Ectodermal cell (in vitro differentiated cells): ENCODE results near the gene VPS36. TPM values are rescaled to one million over a fixed set of nuclear protein-coding genes. Genes with fewer than 3 reads are reported as not detected.
"Not testable (repeated sequence)": the region's sequence is repeated elsewhere in the genome, so short reads cannot be mapped to it uniquely, and the experiment has no call there.

ENCODE experiments used
- H3K27ac ChIP-seq: 2 replicates; pipeline ENCODE4 v1.7.0; 2013; ENCODE audit warnings: mild to moderate bottlenecking, low read depth, low read length; ENCODE audit not compliant: insufficient read depth, poor library complexity, severe bottlenecking
- H3K27me3 ChIP-seq: 2 replicates; pipeline ENCODE4 v1.7.0; 2013; ENCODE audit warnings: mild to moderate bottlenecking, low read length; ENCODE audit not compliant: insufficient read depth, control insufficient read depth, poor library complexity, severe bottlenecking
- H3K36me3 ChIP-seq: one replicate; pipeline ENCODE4 v1.7.0; 2013; ENCODE audit warnings: low read length; ENCODE audit not compliant: control insufficient read depth, insufficient read depth
- H3K4me1 ChIP-seq: one replicate; pipeline ENCODE4 v1.7.0; 2013; ENCODE audit warnings: low read length; ENCODE audit not compliant: control insufficient read depth, insufficient read depth
- H3K4me3 ChIP-seq: 2 replicates; pipeline ENCODE4 v1.7.0; 2013; ENCODE audit warnings: low read depth, low read length, control low read depth; ENCODE audit not compliant: insufficient read depth
- H3K9me3 ChIP-seq: 2 replicates; pipeline ENCODE4 v1.7.0; 2013; ENCODE audit warnings: mild to moderate bottlenecking, low read length, moderate library complexity; ENCODE audit not compliant: control insufficient read depth
- WGBS, 2 experiments: methylation state at CpG; one replicate each; pipeline ENCODE4 v1.1.7; 2013; ENCODE audit warnings: missing lambda C conversion rate in 2 of 2; 5-methylcytosine and 5-hydroxymethylcytosine counted together
- polyA plus RNA-seq, 4 experiments: library from polyadenylated mRNA; stranded (reverse); fragments of 50-300 nt; gene quantifications; one replicate each; pipeline ENCODE4 v1.2.3, GENCODE V29; 2013

VPS36 gene, protein sequence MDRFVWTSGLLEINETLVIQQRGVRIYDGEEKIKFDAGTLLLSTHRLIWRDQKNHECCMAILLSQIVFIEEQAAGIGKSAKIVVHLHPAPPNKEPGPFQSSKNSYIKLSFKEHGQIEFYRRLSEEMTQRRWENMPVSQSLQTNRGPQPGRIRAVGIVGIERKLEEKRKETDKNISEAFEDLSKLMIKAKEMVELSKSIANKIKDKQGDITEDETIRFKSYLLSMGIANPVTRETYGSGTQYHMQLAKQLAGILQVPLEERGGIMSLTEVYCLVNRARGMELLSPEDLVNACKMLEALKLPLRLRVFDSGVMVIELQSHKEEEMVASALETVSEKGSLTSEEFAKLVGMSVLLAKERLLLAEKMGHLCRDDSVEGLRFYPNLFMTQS
- 50.5 TPM for polyA plus RNA-seq (2013, experiment 1 of 4)
- polyA plus RNA-seq (2013, experiment 2 of 4), result 45.1 TPM
- polyA plus RNA-seq (2013, experiment 3 of 4), result 32.1 TPM
- 37.0 TPM for polyA plus RNA-seq (2013, experiment 4 of 4)

DNA sequence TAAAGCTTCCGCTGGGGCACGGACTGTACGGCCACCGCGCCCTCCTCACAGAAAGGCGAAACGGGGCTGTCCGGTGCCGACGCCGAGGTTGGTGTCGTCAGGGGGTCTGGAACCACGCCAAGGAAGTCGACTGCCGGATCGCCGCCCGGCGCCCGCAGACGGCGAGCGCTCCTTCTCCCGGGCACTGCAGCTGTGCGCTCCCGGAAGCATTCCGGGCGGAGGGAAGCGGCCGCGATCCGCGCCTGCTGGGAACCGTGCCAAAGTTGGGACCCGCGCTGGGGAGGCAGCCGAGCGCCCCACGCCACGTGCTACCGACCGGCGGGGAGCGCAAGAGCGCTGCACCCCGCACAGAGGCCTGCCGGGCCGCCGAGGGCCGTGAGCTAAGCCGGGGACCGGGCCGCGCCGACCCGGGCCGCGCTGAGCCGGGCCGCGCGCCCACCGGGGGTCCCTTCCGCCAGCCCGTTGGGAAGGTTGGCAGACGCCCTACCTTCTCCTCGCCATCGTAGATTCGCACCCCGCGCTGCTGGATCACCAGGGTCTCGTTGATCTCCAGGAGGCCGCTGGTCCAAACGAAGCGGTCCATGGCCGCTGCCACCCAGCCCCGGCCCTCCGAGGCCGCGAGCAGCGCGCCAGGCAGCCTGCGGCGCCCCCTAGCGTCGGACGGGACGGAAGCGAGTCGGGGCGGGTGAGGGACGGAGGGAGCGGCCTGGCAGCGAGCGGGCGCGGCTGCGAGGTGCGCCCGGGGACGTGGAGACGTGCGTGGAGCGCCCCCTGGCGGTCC is at the start of gene VPS36:
VPS36 (minus strand) TSS at position 623 of the 781 bp plus-strand sequence; CDS start at position 583, 40 bp downstream.
- Histone ChIP-seq H3K27me3 (no peaks in the 10 kb centered on the region), H3K36me3 (no peaks in the 10 kb centered on the region), H3K27ac (peak within 1 kb of the TSS; percentile 65), H3K9me3 (no peaks in the 10 kb centered on the region), H3K4me1 (no peaks in the 10 kb centered on the region), H3K4me3 (peak within 1 kb of the TSS; percentile 68)
- WGBS, 2 experiments, result 0% methylated on average over 105 of the region's 105 CpGs

DNA sequence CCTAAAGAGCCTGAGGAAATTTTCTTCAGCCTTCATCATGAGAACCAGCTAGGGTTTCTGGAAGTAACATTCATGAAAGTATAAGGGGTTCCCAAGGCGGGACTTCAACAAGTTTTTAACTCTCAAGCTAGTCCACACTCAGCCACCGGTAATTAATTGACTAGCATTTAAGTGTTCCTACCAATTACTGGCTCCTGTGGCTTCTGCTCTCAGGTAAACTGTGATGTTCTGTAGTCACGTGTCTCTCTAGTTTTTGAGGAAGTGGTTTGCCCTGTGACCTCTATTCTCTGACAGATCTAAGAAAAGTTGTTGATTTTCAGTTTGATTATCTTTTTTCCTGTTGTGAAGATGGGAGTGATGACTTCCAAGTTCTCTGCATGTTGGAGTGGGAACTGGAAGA is 47.5 kb upstream of the VPS36 start:
- WGBS, 2 experiments, result 86 to 93% methylated on average over 2 of the region's 3 CpGs
- not testable (repeated sequence) for H3K9me3 ChIP-seq, H3K36me3 ChIP-seq, H3K27ac ChIP-seq, H3K4me3 ChIP-seq, H3K27me3 ChIP-seq, H3K4me1 ChIP-seq

DNA sequence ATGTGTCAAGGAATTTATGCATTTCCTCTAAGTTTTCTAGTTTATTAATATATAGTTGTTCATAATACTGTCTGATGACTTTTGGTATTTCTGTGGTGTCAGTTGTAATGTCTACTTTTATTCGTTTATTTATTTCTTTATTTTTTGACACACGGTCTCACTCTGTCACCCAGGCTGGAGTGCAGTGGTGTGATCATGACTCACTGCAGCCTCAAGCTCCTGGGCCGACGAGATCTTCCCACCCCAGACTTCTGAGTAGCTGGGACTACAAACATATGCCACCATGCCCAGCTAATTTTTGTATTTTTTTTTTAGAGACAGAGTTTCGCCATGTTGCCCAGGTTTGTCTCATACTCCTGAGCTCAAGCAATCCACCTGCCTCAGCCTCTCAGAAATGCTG is 43.8 kb upstream of the VPS36 start:
- H3K36me3 ChIP-seq, H3K4me3 ChIP-seq, H3K27me3 ChIP-seq, H3K9me3 ChIP-seq, H3K27ac ChIP-seq, H3K4me1 ChIP-seq: not testable (repeated sequence)
- WGBS, 2 experiments, result 90 to 94% methylated on average over 4 of the region's 5 CpGs

DNA sequence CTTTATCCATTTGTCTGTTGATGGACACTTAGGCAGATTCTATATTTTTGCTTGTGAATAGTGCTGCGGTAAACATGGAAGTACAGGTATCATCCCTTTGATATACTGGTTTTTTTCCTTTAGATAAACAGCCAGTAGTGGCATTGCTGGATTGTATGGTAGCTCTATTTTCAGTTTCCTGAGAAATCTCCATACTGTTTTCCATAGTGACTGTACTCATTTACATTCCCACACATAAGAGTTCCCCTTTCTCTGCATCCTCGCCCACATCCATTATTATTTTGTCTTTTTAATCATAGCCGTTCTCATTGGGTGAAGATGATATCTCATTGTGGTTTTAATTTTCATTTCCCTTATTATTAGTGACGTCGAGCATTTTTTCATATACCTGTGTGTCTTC is 40.6 kb upstream of the VPS36 start:
- H3K36me3 ChIP-seq, H3K9me3 ChIP-seq, H3K4me3 ChIP-seq, H3K4me1 ChIP-seq, H3K27ac ChIP-seq, H3K27me3 ChIP-seq: not testable (repeated sequence)
- WGBS, 2 experiments, result no CpG with 5 or more reads among the region's 5 CpGs

- H3K4me1 ChIP-seq, H3K27ac ChIP-seq, H3K36me3 ChIP-seq, H3K9me3 ChIP-seq, H3K4me3 ChIP-seq, H3K27me3 ChIP-seq: not testable (repeated sequence)
- no CpG with 5 or more reads among the region's 22 CpGs for WGBS, 2 experiments
Observed at GRCh38 chr13:52488763-52489162, 38.3 kb upstream of the VPS36 start.

GRCh38 chr13:52487078-52487477 is 36.6 kb upstream of the VPS36 start:
- H3K36me3 ChIP-seq, H3K27ac ChIP-seq, H3K4me1 ChIP-seq, H3K9me3 ChIP-seq, H3K27me3 ChIP-seq, H3K4me3 ChIP-seq: not testable (repeated sequence)
- WGBS, 2 experiments, result no CpG with 5 or more reads among the region's 2 CpGs

DNA sequence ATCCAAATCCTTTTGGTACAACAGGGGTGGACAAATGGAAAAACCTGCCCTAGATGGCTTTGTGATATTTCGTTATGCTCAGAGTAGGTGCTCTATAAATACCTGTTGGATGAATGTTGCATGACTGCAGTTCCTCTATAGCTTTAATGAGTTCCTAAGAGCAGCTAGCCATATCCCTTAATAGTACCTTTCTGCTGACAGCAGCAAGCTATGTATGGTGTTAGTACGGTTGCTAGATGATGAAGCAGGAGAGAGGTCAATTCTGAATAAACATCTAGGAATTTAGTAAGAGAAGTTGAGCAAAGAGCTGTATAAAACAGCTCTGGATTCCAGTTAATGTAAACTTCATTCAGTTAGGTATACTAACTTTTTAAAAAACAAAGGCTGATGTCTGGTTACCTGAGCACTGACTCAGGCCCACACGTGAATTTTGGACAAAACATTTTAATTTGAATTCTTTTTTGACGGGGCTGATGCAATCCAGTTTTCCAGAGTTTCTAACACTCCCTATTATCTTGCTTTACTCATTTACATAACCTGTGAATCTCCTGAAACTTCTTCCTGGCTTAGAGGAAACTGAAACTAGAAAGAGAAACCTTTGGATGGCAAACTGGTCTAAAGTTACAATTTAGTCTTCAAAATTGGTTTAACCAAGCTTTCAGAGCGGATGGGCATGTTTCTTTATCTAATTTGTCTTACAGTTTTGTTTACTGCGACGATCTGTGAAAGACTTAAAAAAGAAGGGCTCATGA is 30.4 kb upstream of the VPS36 start:
- not testable (repeated sequence) for H3K4me1 ChIP-seq, H3K9me3 ChIP-seq, H3K27me3 ChIP-seq, H3K36me3 ChIP-seq, H3K27ac ChIP-seq, H3K4me3 ChIP-seq
- 88 to 90% methylated on average over 6 of the region's 7 CpGs for whole genome bisulfite sequencing, 2 experiments

DNA sequence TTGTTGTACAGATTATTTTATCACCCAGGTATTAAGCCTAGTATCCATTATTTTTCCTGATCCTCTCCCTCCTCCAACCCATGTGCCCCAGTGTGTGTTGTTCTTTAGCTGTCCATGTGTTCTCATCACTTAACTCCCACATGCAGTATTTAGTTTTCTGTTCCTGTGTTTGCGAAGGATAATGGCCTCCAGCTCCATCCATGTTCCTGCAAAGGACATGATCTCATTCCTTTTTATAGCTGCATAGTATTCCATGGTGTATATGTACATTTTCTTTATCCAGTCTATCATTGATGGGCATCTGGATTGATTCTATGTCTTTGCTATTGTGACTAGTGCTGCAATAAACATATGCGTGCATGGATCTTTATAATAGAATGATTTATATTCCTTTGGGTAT is 18.1 kb upstream of the VPS36 start:
- WGBS, 2 experiments, result 91 to 100% methylated on average over 2 of the region's 2 CpGs
- H3K4me1 ChIP-seq, H3K27ac ChIP-seq, H3K4me3 ChIP-seq, H3K9me3 ChIP-seq, H3K27me3 ChIP-seq: not testable (repeated sequence)
- H3K36me3 ChIP-seq, result peaks cover 45% of the 10 kb centered on the region

- WGBS, 2 experiments, result 94 to 95% methylated on average over 4 of the region's 4 CpGs
- H3K4me1 ChIP-seq, result no peaks in the 10 kb centered on the region
- no peak overlapping the region for H3K27ac ChIP-seq
- no peaks in the 10 kb centered on the region for H3K27me3 ChIP-seq
- no peak overlapping the region for H3K4me3 ChIP-seq
- peaks cover 41% of the 10 kb centered on the region for H3K36me3 ChIP-seq
- H3K9me3 ChIP-seq, result no peaks in the 10 kb centered on the region
Observed at GRCh38 chr13:52463526-52463925, 13.1 kb upstream of the VPS36 start.

DNA sequence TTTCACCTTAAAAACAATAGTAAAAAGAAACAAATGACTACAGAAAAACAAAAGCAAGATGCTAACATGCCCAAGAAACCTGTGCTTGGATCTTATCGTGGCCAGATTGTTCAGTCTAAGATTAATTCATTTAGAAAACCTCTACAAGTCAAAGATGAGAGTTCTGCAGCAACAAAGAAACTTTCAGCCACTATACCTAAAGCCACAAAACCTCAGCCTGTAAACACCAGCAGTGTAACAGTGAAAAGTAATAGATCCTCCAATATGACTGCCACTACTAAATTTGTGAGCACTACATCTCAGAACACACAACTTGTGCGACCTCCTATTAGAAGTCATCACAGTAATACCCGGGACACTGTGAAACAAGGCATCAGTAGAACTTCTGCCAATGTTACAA is 10.8 kb upstream of the VPS36 start:
- 92 to 96% methylated on average over 3 of the region's 3 CpGs for WGBS, 2 experiments
- Histone ChIP-seq H3K27me3 (no peaks in the 10 kb centered on the region), H3K27ac (no peak overlapping the region), H3K4me3 (no peak overlapping the region), H3K4me1 (peaks cover 12% of the 10 kb centered on the region), H3K9me3 (no peaks in the 10 kb centered on the region), H3K36me3 (peaks cover 35% of the 10 kb centered on the region)
